A549 (cell line): ENCODE data around the gene INSIG1.

Source experiments
- CBX8 ChIP-seq: fragments of 200-600 bp; sonication (generic); IDR thresholded peaks from 2 replicates; pipeline ENCODE4 v1.6.1; 2016
- EP300 ChIP-seq, 2 experiments: fragments of >200 bp; sonication (Bioruptor Twin); formaldehyde crosslinking; IDR thresholded peaks; 2 replicates in 1 of 2; 3 replicates in 1 of 2; pipeline ENCODE4 v1.6.1; 2016 to 2017
- JUNB ChIP-seq: fragments of >200 bp; sonication (Bioruptor Twin); formaldehyde crosslinking; IDR thresholded peaks from 2 replicates; pipeline ENCODE4 v1.6.1; 2016
- MAFK ChIP-seq: fragments of 450-650 bp; IDR thresholded peaks from 2 replicates; pipeline ENCODE4 v1.6.1; 2014; ENCODE audit not compliant: partially characterized antibody
- MYC ChIP-seq: IDR thresholded peaks from 2 replicates; pipeline ENCODE4 v1.6.1; 2012; ENCODE audit warnings: mild to moderate bottlenecking, inconsistent platforms, low read length, improper control_type of control experiment, borderline replicate concordance
- POLR2A ChIP-seq: IDR thresholded peaks from 2 replicates; pipeline ENCODE4 v1.6.1; 2012; ENCODE audit warnings: mild to moderate bottlenecking, low read length
- RCOR1 ChIP-seq: fragments of 150-350 bp; IDR thresholded peaks from 2 replicates; pipeline ENCODE4 v1.6.1; 2014; ENCODE audit warnings: antibody characterized with exemption, low read length, low read depth
- TF ChIP-seq, protein P1 (sequence below): fragments of >200 bp; sonication (Bioruptor Twin); formaldehyde crosslinking; IDR thresholded peaks from 3 replicates; pipeline ENCODE4 v1.5.1; 2016
- TF ChIP-seq, protein P2 (sequence below): fragments of 250-450 bp; sonication (Bioruptor Pico); IDR thresholded peaks from 2 replicates; pipeline ENCODE4 v1.5.0; 2020; ENCODE audit warnings: low read depth, mild to moderate bottlenecking, moderate library complexity
- TF ChIP-seq, protein P3 (sequence below): fragments of 200-600 bp; sonication (generic); IDR thresholded peaks from 2 replicates; pipeline ENCODE4 v1.6.1; 2016; ENCODE audit warnings: antibody characterized with exemption, mild to moderate bottlenecking, moderate library complexity

DNA sequence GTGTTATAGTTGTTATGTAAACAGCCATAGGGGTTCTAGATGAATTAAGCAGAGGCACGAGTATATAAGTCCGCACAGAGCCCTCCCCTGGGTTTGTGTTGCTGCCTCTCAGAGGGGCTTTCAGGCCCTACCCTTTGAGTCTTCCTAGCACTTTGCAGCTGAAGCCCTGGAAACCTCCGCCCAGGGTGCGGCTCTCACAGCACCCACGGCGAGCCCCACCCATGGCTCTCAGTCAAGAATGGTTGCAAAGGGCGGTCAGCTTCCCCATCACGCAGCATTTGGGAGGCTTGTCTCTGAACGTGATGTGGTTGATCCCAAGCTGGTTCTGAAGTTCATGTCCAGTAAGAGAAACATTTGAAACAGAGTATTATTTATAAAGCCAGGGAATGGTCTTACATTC is 18.8 kb upstream of the INSIG1 start:
- TF ChIP-seq, protein P1, sequence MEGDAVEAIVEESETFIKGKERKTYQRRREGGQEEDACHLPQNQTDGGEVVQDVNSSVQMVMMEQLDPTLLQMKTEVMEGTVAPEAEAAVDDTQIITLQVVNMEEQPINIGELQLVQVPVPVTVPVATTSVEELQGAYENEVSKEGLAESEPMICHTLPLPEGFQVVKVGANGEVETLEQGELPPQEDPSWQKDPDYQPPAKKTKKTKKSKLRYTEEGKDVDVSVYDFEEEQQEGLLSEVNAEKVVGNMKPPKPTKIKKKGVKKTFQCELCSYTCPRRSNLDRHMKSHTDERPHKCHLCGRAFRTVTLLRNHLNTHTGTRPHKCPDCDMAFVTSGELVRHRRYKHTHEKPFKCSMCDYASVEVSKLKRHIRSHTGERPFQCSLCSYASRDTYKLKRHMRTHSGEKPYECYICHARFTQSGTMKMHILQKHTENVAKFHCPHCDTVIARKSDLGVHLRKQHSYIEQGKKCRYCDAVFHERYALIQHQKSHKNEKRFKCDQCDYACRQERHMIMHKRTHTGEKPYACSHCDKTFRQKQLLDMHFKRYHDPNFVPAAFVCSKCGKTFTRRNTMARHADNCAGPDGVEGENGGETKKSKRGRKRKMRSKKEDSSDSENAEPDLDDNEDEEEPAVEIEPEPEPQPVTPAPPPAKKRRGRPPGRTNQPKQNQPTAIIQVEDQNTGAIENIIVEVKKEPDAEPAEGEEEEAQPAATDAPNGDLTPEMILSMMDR = no peak
- TF ChIP-seq CBX8 (no peak), MAFK (no peak), POLR2A (no peak), EP300 (IDR thresholded peaks at IDR 0.05) (no peak), JUNB (no peak), MYC (no peak), RCOR1 (no peak)
- TF ChIP-seq, protein P2, sequence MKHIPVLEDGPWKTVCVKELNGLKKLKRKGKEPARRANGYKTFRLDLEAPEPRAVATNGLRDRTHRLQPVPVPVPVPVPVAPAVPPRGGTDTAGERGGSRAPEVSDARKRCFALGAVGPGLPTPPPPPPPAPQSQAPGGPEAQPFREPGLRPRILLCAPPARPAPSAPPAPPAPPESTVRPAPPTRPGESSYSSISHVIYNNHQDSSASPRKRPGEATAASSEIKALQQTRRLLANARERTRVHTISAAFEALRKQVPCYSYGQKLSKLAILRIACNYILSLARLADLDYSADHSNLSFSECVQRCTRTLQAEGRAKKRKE (CRISPR knock-in tag) = no peak
- TF ChIP-seq, protein P3, sequence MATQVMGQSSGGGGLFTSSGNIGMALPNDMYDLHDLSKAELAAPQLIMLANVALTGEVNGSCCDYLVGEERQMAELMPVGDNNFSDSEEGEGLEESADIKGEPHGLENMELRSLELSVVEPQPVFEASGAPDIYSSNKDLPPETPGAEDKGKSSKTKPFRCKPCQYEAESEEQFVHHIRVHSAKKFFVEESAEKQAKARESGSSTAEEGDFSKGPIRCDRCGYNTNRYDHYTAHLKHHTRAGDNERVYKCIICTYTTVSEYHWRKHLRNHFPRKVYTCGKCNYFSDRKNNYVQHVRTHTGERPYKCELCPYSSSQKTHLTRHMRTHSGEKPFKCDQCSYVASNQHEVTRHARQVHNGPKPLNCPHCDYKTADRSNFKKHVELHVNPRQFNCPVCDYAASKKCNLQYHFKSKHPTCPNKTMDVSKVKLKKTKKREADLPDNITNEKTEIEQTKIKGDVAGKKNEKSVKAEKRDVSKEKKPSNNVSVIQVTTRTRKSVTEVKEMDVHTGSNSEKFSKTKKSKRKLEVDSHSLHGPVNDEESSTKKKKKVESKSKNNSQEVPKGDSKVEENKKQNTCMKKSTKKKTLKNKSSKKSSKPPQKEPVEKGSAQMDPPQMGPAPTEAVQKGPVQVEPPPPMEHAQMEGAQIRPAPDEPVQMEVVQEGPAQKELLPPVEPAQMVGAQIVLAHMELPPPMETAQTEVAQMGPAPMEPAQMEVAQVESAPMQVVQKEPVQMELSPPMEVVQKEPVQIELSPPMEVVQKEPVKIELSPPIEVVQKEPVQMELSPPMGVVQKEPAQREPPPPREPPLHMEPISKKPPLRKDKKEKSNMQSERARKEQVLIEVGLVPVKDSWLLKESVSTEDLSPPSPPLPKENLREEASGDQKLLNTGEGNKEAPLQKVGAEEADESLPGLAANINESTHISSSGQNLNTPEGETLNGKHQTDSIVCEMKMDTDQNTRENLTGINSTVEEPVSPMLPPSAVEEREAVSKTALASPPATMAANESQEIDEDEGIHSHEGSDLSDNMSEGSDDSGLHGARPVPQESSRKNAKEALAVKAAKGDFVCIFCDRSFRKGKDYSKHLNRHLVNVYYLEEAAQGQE = no peak
